ENCODE measurements around the gene PCSK5. TPM values are rescaled to one million over a fixed set of nuclear protein-coding genes. Genes with fewer than 3 reads are reported as not detected.

The PCSK5 gene
- total RNA-seq, 1 experiment from 2014 or later, result 0.17 TPM

DNA sequence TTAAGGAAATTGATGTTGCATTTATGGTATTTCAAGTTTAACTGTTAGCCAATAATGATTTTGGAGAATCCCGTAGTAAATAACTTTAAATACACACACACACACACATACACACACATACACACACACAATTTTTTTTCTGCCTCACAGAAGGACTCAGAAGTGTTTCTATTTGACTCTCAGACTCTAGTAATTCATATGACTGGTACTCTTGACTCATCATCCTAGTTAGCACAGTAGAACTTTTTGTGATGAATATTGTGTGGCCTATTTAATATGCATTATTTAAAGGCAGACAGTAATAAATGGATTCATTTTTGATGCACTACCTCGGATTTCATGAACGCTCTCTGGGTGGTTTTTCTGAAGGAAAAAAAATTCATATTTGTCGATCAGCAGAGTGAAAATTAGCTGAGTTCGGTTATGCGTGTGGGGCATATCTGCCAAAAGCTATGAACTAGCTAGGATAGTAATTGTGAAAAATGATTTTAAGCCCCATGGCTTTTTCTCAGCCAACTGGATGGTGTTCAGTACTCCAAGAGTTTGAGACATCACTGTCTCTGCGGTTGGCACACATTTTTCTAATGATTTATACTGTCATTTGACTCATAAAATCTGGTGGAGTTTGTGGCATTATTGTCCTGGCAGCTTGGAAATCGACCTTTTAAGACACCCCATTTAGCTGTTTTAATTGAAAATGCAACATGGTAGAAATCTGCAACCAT is 102.2 kb downstream of the PCSK5 start:
- CTCF ChIA-PET, result no interaction called here
- Histone ChIP-seq H3K4me3 (ENCODE audit: low read depth, low read length, poor library complexity, severe bottlenecking) (no peak overlapping the region), H3K4me1 (ENCODE audit: insufficient read depth, low read length, poor library complexity, severe bottlenecking) (no peaks in the 10 kb centered on the region), H3K27ac (ENCODE audit: low read depth, low read length, poor library complexity, severe bottlenecking) (no peak overlapping the region), H3K27me3 (replicated peaks; ENCODE audit: insufficient read depth, low read depth, low read length, poor library complexity) (no peaks in the 10 kb centered on the region), H3K9me3 (ENCODE audit: low read depth, low read length, poor library complexity, severe bottlenecking) (no peaks in the 10 kb centered on the region), H3K36me3 (ENCODE audit: insufficient read depth, low read length, poor library complexity, severe bottlenecking) (no peaks in the 10 kb centered on the region)
- POLR2A ChIA-PET (ENCODE audit: low non-redundant PET), result no interaction called here
- DNase-seq (ENCODE audit: low spot score), result no peak
- TF ChIP-seq EZH2 (IDR thresholded peaks at IDR 0.05; ENCODE audit: borderline replicate concordance, low read depth, low read length, poor library complexity, severe bottlenecking), result no peak
- TF ChIP-seq, protein P1, sequence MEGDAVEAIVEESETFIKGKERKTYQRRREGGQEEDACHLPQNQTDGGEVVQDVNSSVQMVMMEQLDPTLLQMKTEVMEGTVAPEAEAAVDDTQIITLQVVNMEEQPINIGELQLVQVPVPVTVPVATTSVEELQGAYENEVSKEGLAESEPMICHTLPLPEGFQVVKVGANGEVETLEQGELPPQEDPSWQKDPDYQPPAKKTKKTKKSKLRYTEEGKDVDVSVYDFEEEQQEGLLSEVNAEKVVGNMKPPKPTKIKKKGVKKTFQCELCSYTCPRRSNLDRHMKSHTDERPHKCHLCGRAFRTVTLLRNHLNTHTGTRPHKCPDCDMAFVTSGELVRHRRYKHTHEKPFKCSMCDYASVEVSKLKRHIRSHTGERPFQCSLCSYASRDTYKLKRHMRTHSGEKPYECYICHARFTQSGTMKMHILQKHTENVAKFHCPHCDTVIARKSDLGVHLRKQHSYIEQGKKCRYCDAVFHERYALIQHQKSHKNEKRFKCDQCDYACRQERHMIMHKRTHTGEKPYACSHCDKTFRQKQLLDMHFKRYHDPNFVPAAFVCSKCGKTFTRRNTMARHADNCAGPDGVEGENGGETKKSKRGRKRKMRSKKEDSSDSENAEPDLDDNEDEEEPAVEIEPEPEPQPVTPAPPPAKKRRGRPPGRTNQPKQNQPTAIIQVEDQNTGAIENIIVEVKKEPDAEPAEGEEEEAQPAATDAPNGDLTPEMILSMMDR (conservative IDR thresholded peaks at IDR 0.05; ENCODE audit: low read depth, low read length), result no peak
- BruUV-seq (replicated peaks), result no TSS peak
- intact Hi-C loops (cut with micrococcal nuclease; ENCODE audit: unreplicated experiment), result no loop called here

DNA sequence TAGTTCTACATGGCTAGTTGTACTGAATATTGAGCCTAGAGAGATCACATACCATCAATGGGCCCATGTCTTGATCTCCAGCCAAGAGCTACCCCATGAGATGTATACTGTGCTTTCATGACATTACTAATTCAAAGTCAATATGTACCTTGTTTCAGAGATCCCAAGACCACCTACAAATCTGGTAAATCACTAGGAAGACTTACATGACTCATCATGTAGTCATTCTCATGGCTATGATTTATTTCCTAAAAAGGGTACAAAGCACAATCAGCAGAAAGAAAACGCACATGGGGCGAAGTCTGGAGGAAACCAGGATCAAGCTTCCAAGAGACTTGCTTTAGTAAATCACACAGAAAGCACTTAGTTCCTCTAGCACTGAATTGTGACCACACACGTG is 103.0 kb downstream of the PCSK5 start:
- BruUV-seq (replicated peaks), result no TSS peak
- CTCF ChIA-PET, result no interaction called here
- H3K27me3 ChIP-seq (replicated peaks; ENCODE audit: insufficient read depth, low read depth, low read length, poor library complexity), result no peaks in the 10 kb centered on the region
- H3K4me1 ChIP-seq (ENCODE audit: insufficient read depth, low read length, poor library complexity, severe bottlenecking), result no peaks in the 10 kb centered on the region
- no peak for DNase-seq (ENCODE audit: low spot score)
- intact Hi-C loops (cut with micrococcal nuclease; ENCODE audit: unreplicated experiment), result no loop called here
- H3K4me3 ChIP-seq (ENCODE audit: low read depth, low read length, poor library complexity, severe bottlenecking), result no peak overlapping the region
- H3K36me3 ChIP-seq (ENCODE audit: insufficient read depth, low read length, poor library complexity, severe bottlenecking), result no peaks in the 10 kb centered on the region
- no peak overlapping the region for H3K27ac ChIP-seq (ENCODE audit: low read depth, low read length, poor library complexity, severe bottlenecking)
- H3K9me3 ChIP-seq (ENCODE audit: low read depth, low read length, poor library complexity, severe bottlenecking), result no peaks in the 10 kb centered on the region
- TF ChIP-seq, protein P1 (conservative IDR thresholded peaks at IDR 0.05; ENCODE audit: low read depth, low read length), result no peak
- no peak for TF ChIP-seq EZH2 (IDR thresholded peaks at IDR 0.05; ENCODE audit: borderline replicate concordance, low read depth, low read length, poor library complexity, severe bottlenecking)
- POLR2A ChIA-PET (ENCODE audit: low non-redundant PET), result no interaction called here

DNA sequence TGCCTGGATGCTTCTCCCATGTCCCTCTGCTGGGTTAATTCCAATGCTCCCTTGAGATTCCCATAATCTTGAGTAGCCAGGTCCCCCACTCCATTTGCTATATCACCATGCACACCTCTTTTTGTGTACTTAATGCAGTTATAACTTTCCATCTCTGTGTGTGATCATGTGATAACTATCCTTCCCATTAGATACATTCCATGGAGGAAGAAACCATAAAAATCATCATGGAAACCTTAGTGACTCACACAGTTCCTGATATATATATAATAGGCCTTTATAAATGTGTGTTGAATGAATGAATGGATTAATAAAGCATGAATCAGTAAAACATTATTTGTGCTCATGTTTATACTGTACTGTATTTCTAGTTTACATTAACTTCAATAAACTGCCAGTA is 104.6 kb downstream of the PCSK5 start:
- Histone ChIP-seq H3K27me3 (replicated peaks; ENCODE audit: insufficient read depth, low read depth, low read length, poor library complexity) (no peaks in the 10 kb centered on the region), H3K4me3 (ENCODE audit: low read depth, low read length, poor library complexity, severe bottlenecking) (no peak overlapping the region), H3K36me3 (ENCODE audit: insufficient read depth, low read length, poor library complexity, severe bottlenecking) (no peaks in the 10 kb centered on the region), H3K27ac (ENCODE audit: low read depth, low read length, poor library complexity, severe bottlenecking) (no peak overlapping the region), H3K4me1 (ENCODE audit: insufficient read depth, low read length, poor library complexity, severe bottlenecking) (no peaks in the 10 kb centered on the region), H3K9me3 (ENCODE audit: low read depth, low read length, poor library complexity, severe bottlenecking) (no peaks in the 10 kb centered on the region)
- ChIA-PET CTCF (no interaction called here), POLR2A (ENCODE audit: low non-redundant PET) (no interaction called here)
- no TSS peak for BruUV-seq (replicated peaks)
- TF ChIP-seq EZH2 (IDR thresholded peaks at IDR 0.05; ENCODE audit: borderline replicate concordance, low read depth, low read length, poor library complexity, severe bottlenecking), result no peak
- TF ChIP-seq, protein P1 (conservative IDR thresholded peaks at IDR 0.05; ENCODE audit: low read depth, low read length), result no peak
- DNase-seq (ENCODE audit: low spot score), result no peak
- intact Hi-C loops (cut with micrococcal nuclease; ENCODE audit: unreplicated experiment), result no loop called here

All from A673 (cell line).